ENCODE data around the gene FIG4.
A peak's percentile ranks its signal among the peaks of the same experiment; 100 is the strongest.

FIG4 gene

GRCh38 chr6:109686566-109687265 is 4.4 kb upstream of the FIG4 start:
- TF ChIP-seq CTCF (IDR thresholded peaks at IDR 0.05; ENCODE audit: low read depth, low read length), result no peak
- no peak for DNase-seq (ENCODE audit: extremely low read depth, low read depth)

- TF ChIP-seq CTCF (IDR thresholded peaks at IDR 0.05; ENCODE audit: low read depth, low read length), result no peak
- DNase-seq (ENCODE audit: extremely low read depth, low read depth), result peak; percentile 24
Measured at GRCh38 chr6:109687271-109687761, 3.8 kb upstream of the FIG4 start.

- no peak for TF ChIP-seq CTCF (IDR thresholded peaks at IDR 0.05; ENCODE audit: low read depth, low read length)
- DNase-seq (ENCODE audit: extremely low read depth, low read depth), result no peak
Measured at GRCh38 chr6:109690373-109690736, 741 bp upstream of the FIG4 start.

- no peak for TF ChIP-seq CTCF (IDR thresholded peaks at IDR 0.05; ENCODE audit: low read depth, low read length)
- DNase-seq (ENCODE audit: extremely low read depth, low read depth), result no peak
Measured at GRCh38 chr6:109693111-109693510, 2.0 kb downstream of the FIG4 start.

GRCh38 chr6:109695468-109695867 is 4.4 kb downstream of the FIG4 start:
- no peak for DNase-seq (ENCODE audit: extremely low read depth, low read depth)
- TF ChIP-seq CTCF (IDR thresholded peaks at IDR 0.05; ENCODE audit: low read depth, low read length), result no peak

GRCh38 chr6:109696355-109696754 is 5.3 kb downstream of the FIG4 start:
- TF ChIP-seq CTCF (IDR thresholded peaks at IDR 0.05; ENCODE audit: low read depth, low read length), result no peak
- DNase-seq (ENCODE audit: extremely low read depth, low read depth), result no peak

GRCh38 chr6:109701221-109701620 is 10.1 kb downstream of the FIG4 start:
- no peak for DNase-seq (ENCODE audit: extremely low read depth, low read depth)

More at GRCh38 chr6:109701221-109701620, 10.1 kb downstream of the FIG4 start:
- TF ChIP-seq CTCF (IDR thresholded peaks at IDR 0.05; ENCODE audit: low read depth, low read length), result no peak
